Lung microvascular endothelial cell (primary cell): Measurements from ENCODE around the gene ADAM20. TPM values are rescaled to one million over a fixed set of nuclear protein-coding genes. Genes with fewer than 3 reads are reported as not detected.

ENCODE experiments used
- total RNA-seq: library from RNA; depleted of rRNA; stranded (reverse); fragments of >200 nt; gene quantifications from 2 replicates; pipeline ENCODE4 v1.2.1, GENCODE V29; 2014

Gene ADAM20
- total RNA-seq, 1 donor from 2014 or later: 0.60 TPM

Other genes starting within 250 kb of the ADAM20 start
- gene COX16, start 175.3 kb downstream of the ADAM20 start, total RNA-seq: 40.3 and 41.1 TPM in 2 replicates
- gene SYNJ2BP, start 117.9 kb downstream of the ADAM20 start, total RNA-seq: 13.9 and 18.7 TPM in 2 replicates
- under 0.01 TPM in 2 replicates for gene ADAM21, start 82.8 kb downstream of the ADAM20 start, total RNA-seq
- 14.8 and 19.6 TPM in 2 replicates for gene MED6, start 65.7 kb upstream of the ADAM20 start, total RNA-seq
- gene TTC9, start 106.9 kb upstream of the ADAM20 start, total RNA-seq: 0.20 and 0.22 TPM in 2 replicates